Measurements from ENCODE around the gene CENPW.

CENPW gene

DNA sequence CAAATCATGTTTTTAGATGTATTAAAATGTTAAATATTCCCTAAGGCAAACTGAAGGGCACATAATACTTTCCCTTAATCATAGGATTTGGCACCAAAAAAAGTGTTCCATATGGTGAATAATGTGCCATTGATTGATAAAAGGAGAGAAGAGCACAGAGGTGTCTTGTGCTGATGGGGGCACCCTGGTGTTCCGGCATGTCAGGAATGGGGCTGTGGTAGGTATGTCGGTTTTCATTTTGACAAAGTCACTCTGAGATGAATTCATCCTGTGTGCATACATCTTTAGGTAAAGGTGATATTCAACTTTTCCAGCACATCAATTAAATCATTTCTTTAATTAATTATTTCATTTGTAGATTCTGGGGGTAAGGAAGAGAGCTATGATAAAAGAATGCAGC is 36.8 kb downstream of the CENPW start:
- no peak overlapping the region for H3K4me3 ChIP-seq (replicated peaks; ENCODE audit: insufficient read depth, low read length)
- no peaks in the 10 kb centered on the region for H3K27me3 ChIP-seq (ENCODE audit: insufficient read depth, poor library complexity, severe bottlenecking)
- no peak for DNase-seq (ENCODE audit: low read depth in 1 of 2, low spot score in 1 of 2)
- TF ChIP-seq, protein P1, sequence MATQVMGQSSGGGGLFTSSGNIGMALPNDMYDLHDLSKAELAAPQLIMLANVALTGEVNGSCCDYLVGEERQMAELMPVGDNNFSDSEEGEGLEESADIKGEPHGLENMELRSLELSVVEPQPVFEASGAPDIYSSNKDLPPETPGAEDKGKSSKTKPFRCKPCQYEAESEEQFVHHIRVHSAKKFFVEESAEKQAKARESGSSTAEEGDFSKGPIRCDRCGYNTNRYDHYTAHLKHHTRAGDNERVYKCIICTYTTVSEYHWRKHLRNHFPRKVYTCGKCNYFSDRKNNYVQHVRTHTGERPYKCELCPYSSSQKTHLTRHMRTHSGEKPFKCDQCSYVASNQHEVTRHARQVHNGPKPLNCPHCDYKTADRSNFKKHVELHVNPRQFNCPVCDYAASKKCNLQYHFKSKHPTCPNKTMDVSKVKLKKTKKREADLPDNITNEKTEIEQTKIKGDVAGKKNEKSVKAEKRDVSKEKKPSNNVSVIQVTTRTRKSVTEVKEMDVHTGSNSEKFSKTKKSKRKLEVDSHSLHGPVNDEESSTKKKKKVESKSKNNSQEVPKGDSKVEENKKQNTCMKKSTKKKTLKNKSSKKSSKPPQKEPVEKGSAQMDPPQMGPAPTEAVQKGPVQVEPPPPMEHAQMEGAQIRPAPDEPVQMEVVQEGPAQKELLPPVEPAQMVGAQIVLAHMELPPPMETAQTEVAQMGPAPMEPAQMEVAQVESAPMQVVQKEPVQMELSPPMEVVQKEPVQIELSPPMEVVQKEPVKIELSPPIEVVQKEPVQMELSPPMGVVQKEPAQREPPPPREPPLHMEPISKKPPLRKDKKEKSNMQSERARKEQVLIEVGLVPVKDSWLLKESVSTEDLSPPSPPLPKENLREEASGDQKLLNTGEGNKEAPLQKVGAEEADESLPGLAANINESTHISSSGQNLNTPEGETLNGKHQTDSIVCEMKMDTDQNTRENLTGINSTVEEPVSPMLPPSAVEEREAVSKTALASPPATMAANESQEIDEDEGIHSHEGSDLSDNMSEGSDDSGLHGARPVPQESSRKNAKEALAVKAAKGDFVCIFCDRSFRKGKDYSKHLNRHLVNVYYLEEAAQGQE (IDR thresholded peaks at IDR 0.05; ENCODE audit: insufficient replicate concordance, low read depth), result no peak
- TF ChIP-seq POLR2AphosphoS5 (IDR thresholded peaks at IDR 0.05; ENCODE audit: low read depth) (no peak), SPI1 (IDR thresholded peaks at IDR 0.05; ENCODE audit: borderline replicate concordance, low read depth) (no peak), GABPA (IDR thresholded peaks at IDR 0.05; ENCODE audit: low read depth) (no peak)
- TF ChIP-seq, protein P2, sequence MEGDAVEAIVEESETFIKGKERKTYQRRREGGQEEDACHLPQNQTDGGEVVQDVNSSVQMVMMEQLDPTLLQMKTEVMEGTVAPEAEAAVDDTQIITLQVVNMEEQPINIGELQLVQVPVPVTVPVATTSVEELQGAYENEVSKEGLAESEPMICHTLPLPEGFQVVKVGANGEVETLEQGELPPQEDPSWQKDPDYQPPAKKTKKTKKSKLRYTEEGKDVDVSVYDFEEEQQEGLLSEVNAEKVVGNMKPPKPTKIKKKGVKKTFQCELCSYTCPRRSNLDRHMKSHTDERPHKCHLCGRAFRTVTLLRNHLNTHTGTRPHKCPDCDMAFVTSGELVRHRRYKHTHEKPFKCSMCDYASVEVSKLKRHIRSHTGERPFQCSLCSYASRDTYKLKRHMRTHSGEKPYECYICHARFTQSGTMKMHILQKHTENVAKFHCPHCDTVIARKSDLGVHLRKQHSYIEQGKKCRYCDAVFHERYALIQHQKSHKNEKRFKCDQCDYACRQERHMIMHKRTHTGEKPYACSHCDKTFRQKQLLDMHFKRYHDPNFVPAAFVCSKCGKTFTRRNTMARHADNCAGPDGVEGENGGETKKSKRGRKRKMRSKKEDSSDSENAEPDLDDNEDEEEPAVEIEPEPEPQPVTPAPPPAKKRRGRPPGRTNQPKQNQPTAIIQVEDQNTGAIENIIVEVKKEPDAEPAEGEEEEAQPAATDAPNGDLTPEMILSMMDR (IDR thresholded peaks at IDR 0.05; ENCODE audit: insufficient read depth, low read length), result no peak
- H3K27ac ChIP-seq (replicated peaks), result no peak overlapping the region

DNA sequence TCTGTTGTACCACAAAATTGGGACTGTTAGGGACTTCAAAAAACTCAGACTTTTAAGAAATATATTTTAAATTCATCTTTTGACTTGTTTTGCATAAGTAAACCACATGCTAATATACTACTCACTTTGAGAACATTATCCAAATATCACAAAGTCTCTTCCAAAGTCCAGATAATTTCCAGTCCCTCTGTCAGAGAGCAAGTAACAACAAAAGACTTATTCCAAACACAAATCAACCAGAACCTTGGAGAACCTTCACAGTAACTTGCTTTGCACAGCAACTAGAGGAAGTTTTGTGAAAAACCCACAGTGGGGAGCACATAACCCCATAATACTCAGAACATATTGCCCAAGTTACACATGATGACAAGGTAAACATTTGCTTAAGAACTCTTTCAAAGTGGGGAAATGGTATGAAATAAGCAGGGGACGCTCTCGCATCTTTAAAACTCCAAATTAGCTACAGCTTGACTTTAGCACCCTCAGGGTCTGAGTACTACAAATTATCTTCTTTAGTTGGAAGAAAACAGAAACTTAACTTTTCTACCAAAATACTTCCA is 37.8 kb downstream of the CENPW start:
- H3K4me3 ChIP-seq (replicated peaks; ENCODE audit: insufficient read depth, low read length), result no peak overlapping the region
- no peak for TF ChIP-seq GABPA (IDR thresholded peaks at IDR 0.05; ENCODE audit: low read depth)
- H3K27ac ChIP-seq (replicated peaks), result no peak overlapping the region
- no peak for DNase-seq (ENCODE audit: low read depth in 1 of 2, low spot score in 1 of 2)
- H3K27me3 ChIP-seq (ENCODE audit: insufficient read depth, poor library complexity, severe bottlenecking), result no peaks in the 10 kb centered on the region

DNA sequence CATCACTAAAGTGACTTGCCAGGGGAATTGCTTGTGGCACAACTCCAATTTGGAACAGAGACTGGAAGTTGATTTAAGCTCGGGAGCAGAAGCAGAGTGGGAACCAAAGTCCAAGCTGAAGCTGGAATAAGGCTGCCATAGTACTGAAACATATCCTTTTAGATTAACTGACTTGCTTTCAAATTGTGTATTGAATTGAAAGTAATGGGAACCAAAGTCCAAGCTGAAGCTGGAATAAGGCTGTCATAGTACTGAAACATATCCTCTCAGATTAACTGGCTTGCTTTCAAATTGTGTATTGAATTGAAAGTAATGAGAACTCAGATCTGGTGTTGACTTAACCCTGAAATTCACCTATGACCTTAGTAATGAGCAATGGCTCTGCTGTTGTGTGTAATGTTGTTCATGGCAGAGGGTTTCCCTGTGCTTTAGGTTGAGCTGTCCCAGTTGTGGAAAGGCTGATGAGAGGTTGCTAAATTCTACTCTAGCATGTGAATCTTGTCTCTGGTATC is 40.2 kb downstream of the CENPW start:
- H3K27ac ChIP-seq (replicated peaks), result no peak overlapping the region
- TF ChIP-seq, protein P2 (IDR thresholded peaks at IDR 0.05; ENCODE audit: insufficient read depth, low read length), result no peak
- TF ChIP-seq, protein P1 (IDR thresholded peaks at IDR 0.05; ENCODE audit: insufficient replicate concordance, low read depth), result no peak
- TF ChIP-seq POLR2AphosphoS5 (IDR thresholded peaks at IDR 0.05; ENCODE audit: low read depth) (no peak), GABPA (IDR thresholded peaks at IDR 0.05; ENCODE audit: low read depth) (no peak), SPI1 (IDR thresholded peaks at IDR 0.05; ENCODE audit: borderline replicate concordance, low read depth) (no peak)
- H3K4me3 ChIP-seq (replicated peaks; ENCODE audit: insufficient read depth, low read length), result no peak overlapping the region
- H3K27me3 ChIP-seq (ENCODE audit: insufficient read depth, poor library complexity, severe bottlenecking), result no peaks in the 10 kb centered on the region
- no peak for DNase-seq (ENCODE audit: low read depth in 1 of 2, low spot score in 1 of 2)

DNA sequence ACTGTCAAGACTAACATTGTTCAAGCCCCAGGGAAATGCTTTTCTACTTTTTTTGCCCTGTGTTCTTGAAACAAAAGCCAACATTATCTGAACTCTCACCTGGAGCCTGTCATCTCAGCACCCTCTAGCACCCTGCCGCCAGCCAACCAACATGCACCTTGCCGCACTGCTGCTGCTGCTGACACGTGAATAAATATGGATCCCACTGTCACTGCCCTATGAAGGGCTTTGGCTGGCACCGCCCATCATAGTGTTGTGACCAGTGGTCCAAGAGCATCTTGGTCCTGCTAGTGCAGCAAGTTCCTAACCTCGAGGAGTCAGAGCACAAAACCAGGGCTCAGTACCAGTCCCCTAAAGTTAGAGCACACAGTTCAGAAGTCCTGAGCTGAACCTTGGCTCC is 41.6 kb downstream of the CENPW start:
- no peak overlapping the region for H3K4me3 ChIP-seq (replicated peaks; ENCODE audit: insufficient read depth, low read length)
- TF ChIP-seq, protein P1 (IDR thresholded peaks at IDR 0.05; ENCODE audit: insufficient replicate concordance, low read depth), result no peak
- TF ChIP-seq SPI1 (IDR thresholded peaks at IDR 0.05; ENCODE audit: borderline replicate concordance, low read depth) (no peak), POLR2AphosphoS5 (IDR thresholded peaks at IDR 0.05; ENCODE audit: low read depth) (no peak), GABPA (IDR thresholded peaks at IDR 0.05; ENCODE audit: low read depth) (no peak)
- TF ChIP-seq, protein P2 (IDR thresholded peaks at IDR 0.05; ENCODE audit: insufficient read depth, low read length), result no peak
- DNase-seq (ENCODE audit: low read depth in 1 of 2, low spot score in 1 of 2), result no peak
- no peaks in the 10 kb centered on the region for H3K27me3 ChIP-seq (ENCODE audit: insufficient read depth, poor library complexity, severe bottlenecking)
- H3K27ac ChIP-seq (replicated peaks), result no peak overlapping the region
